Neural progenitor cell (in vitro differentiated cells): ENCODE data around the gene MSN.

Source experiments
- CTCF ChIP-seq: fragments of 200-600 bp; sonication (generic); IDR thresholded peaks from 2 replicates; pipeline ENCODE4 v1.5.1; 2017; ENCODE audit warnings: antibody characterized with exemption, mild to moderate bottlenecking
- EZH2 ChIP-seq: fragments of 200-600 bp; sonication (generic); IDR thresholded peaks from 2 replicates; pipeline ENCODE4 v1.6.1; 2017; ENCODE audit warnings: antibody characterized with exemption, mild to moderate bottlenecking, moderate library complexity
- EZH2phosphoT487 ChIP-seq: fragments of 200-600 bp; sonication (generic); IDR thresholded peaks from 2 replicates; pipeline ENCODE4 v1.6.1; 2017; ENCODE audit warnings: antibody characterized with exemption

- TF ChIP-seq CTCF (peak; percentile 41), EZH2phosphoT487 (no peak), EZH2 (no peak)
Observed at GRCh38 chrX:65745992-65746391, 78.5 kb downstream of the MSN start.
